ENCODE measurements around the gene METTL16. TPM values are rescaled to one million over a fixed set of nuclear protein-coding genes. Genes with fewer than 3 reads are reported as not detected.

The METTL16 gene, protein sequence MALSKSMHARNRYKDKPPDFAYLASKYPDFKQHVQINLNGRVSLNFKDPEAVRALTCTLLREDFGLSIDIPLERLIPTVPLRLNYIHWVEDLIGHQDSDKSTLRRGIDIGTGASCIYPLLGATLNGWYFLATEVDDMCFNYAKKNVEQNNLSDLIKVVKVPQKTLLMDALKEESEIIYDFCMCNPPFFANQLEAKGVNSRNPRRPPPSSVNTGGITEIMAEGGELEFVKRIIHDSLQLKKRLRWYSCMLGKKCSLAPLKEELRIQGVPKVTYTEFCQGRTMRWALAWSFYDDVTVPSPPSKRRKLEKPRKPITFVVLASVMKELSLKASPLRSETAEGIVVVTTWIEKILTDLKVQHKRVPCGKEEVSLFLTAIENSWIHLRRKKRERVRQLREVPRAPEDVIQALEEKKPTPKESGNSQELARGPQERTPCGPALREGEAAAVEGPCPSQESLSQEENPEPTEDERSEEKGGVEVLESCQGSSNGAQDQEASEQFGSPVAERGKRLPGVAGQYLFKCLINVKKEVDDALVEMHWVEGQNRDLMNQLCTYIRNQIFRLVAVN
- 10 to 100 TPM; 55.7 to 58.0 TPM for total RNA-seq
- 30.5 TPM for polyA plus RNA-seq (2013, experiment 1 of 2)
- 33.9 TPM for polyA plus RNA-seq (2013, experiment 2 of 2)
- 44.2 to 134 (median 78.3) reads per million in 172 experiments for total RNA-seq

DNA sequence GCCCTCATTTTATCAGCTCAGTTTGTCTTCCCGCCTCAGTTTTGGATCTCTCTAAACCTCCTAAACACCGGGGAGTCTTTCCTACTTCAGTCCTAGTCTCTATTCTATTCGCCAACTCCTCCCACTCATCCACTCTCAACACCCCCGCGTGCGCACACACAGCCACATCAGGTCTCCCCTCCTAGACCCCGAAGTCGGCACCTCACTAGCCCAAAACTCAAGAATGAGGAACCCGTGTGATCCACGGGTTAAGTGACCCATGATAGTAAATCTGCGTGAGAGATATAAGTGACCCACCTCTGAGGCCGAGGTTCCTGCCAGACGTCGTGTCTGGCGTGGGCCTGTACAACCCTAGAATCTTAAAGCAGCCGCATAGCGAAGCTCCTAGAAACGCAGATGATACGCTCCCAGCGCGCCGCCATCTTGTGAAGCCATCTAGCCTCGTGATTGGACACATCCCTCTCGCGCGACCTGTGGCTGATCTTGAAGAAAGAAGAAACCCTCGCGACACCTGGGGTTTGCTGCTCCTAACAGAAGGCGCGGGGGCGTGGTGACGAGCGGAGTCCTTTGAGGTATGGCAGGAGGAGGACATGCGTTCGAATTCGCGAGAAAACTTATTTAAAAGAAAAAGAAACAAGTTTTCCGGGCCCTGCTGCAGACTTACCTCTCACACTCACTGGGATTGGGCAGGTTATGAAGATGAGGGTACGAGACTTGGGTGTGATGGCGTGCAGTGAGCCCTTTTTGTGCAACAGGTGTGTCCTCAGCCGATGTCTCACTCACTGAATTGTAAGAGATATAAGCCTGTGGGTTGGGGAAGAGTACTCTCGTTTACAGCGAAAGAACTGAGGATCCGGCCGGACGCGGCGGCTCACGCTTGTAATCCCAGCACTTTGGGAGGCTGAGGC is at the start of gene METTL16:
TSS of gene METTL16 (minus strand) at position 427 of the 908 bp plus-strand sequence. CDS start 9,557 bp downstream, outside the sequence.
- H3K4me1 ChIP-seq (ENCODE audit: insufficient read depth, low read length), result peaks cover 34% of the 10 kb centered on the region
- CTCF ChIA-PET, result interaction anchor here (0.7 to 1.3 kb wide), 2 partner anchors 13 to 274 kb away, joined by 3 to 4 read pairs; no protein-coding TSS in a partner anchor
- ATAC-seq (ENCODE audit: poor library complexity), result peak; percentile 98
- Mint-ChIP-seq H3K36me3 (ENCODE audit: low read depth) (peaks cover 16% of the 10 kb centered on the region), H3K27me3 (no peaks in the 10 kb centered on the region), H3K4me3 (no peak within 1 kb of the TSS), H3K9me3 (no peaks in the 10 kb centered on the region), H3K4me1 (ENCODE audit: low read depth) (peaks cover 12% of the 10 kb centered on the region), H3K27ac (no peak within 1 kb of the TSS)
- no peaks in the 10 kb centered on the region for H3K9me3 ChIP-seq (ENCODE audit: control insufficient read depth in 1 of 2, insufficient read depth in 1 of 2, low read length in 2 of 2)
- peaks cover 4% of the 10 kb centered on the region for H3K36me3 ChIP-seq (ENCODE audit: insufficient read depth, low read length)
- intact Hi-C loops (cut with DNase I, micrococcal nuclease), result loop anchor here (1.0 to 10.0 kb wide), 6 partner anchors 81 to 199 kb away; partner anchors contain the start of genes PAFAH1B1 (in 2 of the 2), CLUH (in 1 of the 2), SGSM2 (in 1 of the 2) and TSR1 (in 1 of the 2)
- POLR2A ChIA-PET, result interaction anchor here (0.7 to 4.1 kb wide), 12 partner anchors 14 to 1125 kb away, joined by 3 to 46 read pairs (median 5); partner anchors contain the start of genes CCDC92B, CTNS, MNT and PAFAH1B1
- peak; percentile 91 to 99 (median 96) for DNase-seq
- TF ChIP-seq, protein P1, sequence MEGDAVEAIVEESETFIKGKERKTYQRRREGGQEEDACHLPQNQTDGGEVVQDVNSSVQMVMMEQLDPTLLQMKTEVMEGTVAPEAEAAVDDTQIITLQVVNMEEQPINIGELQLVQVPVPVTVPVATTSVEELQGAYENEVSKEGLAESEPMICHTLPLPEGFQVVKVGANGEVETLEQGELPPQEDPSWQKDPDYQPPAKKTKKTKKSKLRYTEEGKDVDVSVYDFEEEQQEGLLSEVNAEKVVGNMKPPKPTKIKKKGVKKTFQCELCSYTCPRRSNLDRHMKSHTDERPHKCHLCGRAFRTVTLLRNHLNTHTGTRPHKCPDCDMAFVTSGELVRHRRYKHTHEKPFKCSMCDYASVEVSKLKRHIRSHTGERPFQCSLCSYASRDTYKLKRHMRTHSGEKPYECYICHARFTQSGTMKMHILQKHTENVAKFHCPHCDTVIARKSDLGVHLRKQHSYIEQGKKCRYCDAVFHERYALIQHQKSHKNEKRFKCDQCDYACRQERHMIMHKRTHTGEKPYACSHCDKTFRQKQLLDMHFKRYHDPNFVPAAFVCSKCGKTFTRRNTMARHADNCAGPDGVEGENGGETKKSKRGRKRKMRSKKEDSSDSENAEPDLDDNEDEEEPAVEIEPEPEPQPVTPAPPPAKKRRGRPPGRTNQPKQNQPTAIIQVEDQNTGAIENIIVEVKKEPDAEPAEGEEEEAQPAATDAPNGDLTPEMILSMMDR (IDR thresholded peaks at IDR 0.05), result no peak
- H3K4me3 ChIP-seq (ENCODE audit: low read length), result peak within 1 kb of the TSS; percentile 70
- H3K27me3 ChIP-seq (ENCODE audit: control insufficient read depth in 1 of 2, insufficient read depth in 2 of 2, low read length in 2 of 2), result no peaks in the 10 kb centered on the region
- H3K27ac ChIP-seq (ENCODE audit: low read depth in 1 of 2, low read length in 2 of 2), result peak within 1 kb of the TSS; percentile 92 to 96

- no peak for ATAC-seq (ENCODE audit: poor library complexity)
- Histone ChIP-seq H3K27ac (ENCODE audit: low read depth in 1 of 2, low read length in 2 of 2) (no peak overlapping the region), H3K27me3 (ENCODE audit: control insufficient read depth in 1 of 2, insufficient read depth in 2 of 2, low read length in 2 of 2) (no peaks in the 10 kb centered on the region), H3K9me3 (ENCODE audit: control insufficient read depth in 1 of 2, insufficient read depth in 1 of 2, low read length in 2 of 2) (no peaks in the 10 kb centered on the region), H3K36me3 (ENCODE audit: insufficient read depth, low read length) (no peaks in the 10 kb centered on the region), H3K4me3 (ENCODE audit: low read length) (no peak overlapping the region), H3K4me1 (ENCODE audit: insufficient read depth, low read length) (peaks cover 4% of the 10 kb centered on the region)
- Mint-ChIP-seq H3K27ac (no peak overlapping the region), H3K27me3 (no peaks in the 10 kb centered on the region), H3K36me3 (ENCODE audit: low read depth) (no peaks in the 10 kb centered on the region), H3K4me3 (no peak overlapping the region), H3K9me3 (no peaks in the 10 kb centered on the region), H3K4me1 (ENCODE audit: low read depth) (peaks cover 6% of the 10 kb centered on the region)
- TF ChIP-seq, protein P1 (IDR thresholded peaks at IDR 0.05), result no peak
- CTCF ChIA-PET, result interaction anchor here (0.7 kb wide), 1 partner anchor 13 kb away, joined by 3 read pairs; no protein-coding TSS in a partner anchor
- intact Hi-C loops (cut with DNase I, micrococcal nuclease), result no loop called here
- POLR2A ChIA-PET, result no interaction called here
- no peak for DNase-seq
Measured at GRCh38 chr17:2560658-2561057, 49.0 kb upstream of the METTL16 start.

DNA sequence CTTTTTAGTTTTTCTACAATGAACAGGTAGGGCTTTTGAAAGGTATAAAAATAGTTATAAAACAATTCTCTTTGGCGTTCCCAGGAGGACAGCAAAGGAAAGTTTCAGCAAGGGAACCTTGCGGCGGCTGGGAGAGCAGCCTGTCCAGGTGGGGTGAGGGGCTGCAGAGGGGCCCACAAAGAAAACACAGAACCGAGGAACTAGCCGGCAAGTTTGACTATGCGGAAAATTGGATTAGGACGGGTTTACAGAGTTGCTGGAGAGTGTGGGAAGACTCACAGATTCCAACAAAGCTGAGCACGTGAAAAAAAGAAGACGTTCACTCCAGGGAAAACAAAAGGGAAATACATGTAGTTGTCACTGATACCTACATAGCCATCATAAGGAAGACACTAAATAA is 40.2 kb upstream of the METTL16 start:
- Mint-ChIP-seq H3K4me3 (no peak overlapping the region), H3K9me3 (no peaks in the 10 kb centered on the region), H3K4me1 (ENCODE audit: low read depth) (no peaks in the 10 kb centered on the region), H3K27ac (no peak overlapping the region), H3K36me3 (ENCODE audit: low read depth) (no peaks in the 10 kb centered on the region), H3K27me3 (peaks cover 9% of the 10 kb centered on the region)
- no peak overlapping the region for H3K27ac ChIP-seq (ENCODE audit: low read depth in 1 of 2, low read length in 2 of 2)
- H3K4me3 ChIP-seq (ENCODE audit: low read length), result no peak overlapping the region
- intact Hi-C loops (cut with DNase I, micrococcal nuclease), result no loop called here
- no peaks in the 10 kb centered on the region for H3K27me3 ChIP-seq (ENCODE audit: control insufficient read depth in 1 of 2, insufficient read depth in 2 of 2, low read length in 2 of 2)
- CTCF ChIA-PET, result interaction anchor here (0.6 kb wide), 1 partner anchor 135 kb away, joined by 3 read pairs; no protein-coding TSS in a partner anchor
- TF ChIP-seq, protein P1 (IDR thresholded peaks at IDR 0.05), result no peak
- no peaks in the 10 kb centered on the region for H3K9me3 ChIP-seq (ENCODE audit: control insufficient read depth in 1 of 2, insufficient read depth in 1 of 2, low read length in 2 of 2)
- ATAC-seq (ENCODE audit: poor library complexity) (no peak), DNase-seq (no peak)
- POLR2A ChIA-PET, result no interaction called here
- H3K36me3 ChIP-seq (ENCODE audit: insufficient read depth, low read length), result no peaks in the 10 kb centered on the region
- no peaks in the 10 kb centered on the region for H3K4me1 ChIP-seq (ENCODE audit: insufficient read depth, low read length)
